Stimulated activated naive CD8-positive, alpha-beta T cell treated with anti-CD3 and anti-CD28 coated beads, Interleukin-15, Interleukin-2, amounts not matched to agents 100 ng/mL and 50 ng/mL, for 24 hours (primary cell): ENCODE measurements around the gene C6orf62.

Experiments used
- H3K27ac Mint-ChIP-seq: one replicate; pipeline ENCODE4 v1.8.0; 2021; ENCODE audit warnings: mild to moderate bottlenecking, mixed read lengths
- H3K27me3 Mint-ChIP-seq: one replicate; pipeline ENCODE4 v1.8.0; 2021; ENCODE audit warnings: mixed read lengths
- H3K36me3 Mint-ChIP-seq: one replicate; pipeline ENCODE4 v1.8.0; 2021; ENCODE audit warnings: low read depth, mixed read lengths
- H3K4me1 Mint-ChIP-seq: one replicate; pipeline ENCODE4 v1.8.0; 2021; ENCODE audit warnings: low read depth, mixed read lengths
- H3K4me3 Mint-ChIP-seq: one replicate; pipeline ENCODE4 v1.8.0; 2021; ENCODE audit warnings: mild to moderate bottlenecking, mixed read lengths
- H3K9me3 Mint-ChIP-seq: one replicate; pipeline ENCODE4 v1.8.0; 2021; ENCODE audit warnings: mixed read lengths

The C6orf62 gene

GRCh38 chr6:24655215-24655614 is 63.7 kb downstream of the C6orf62 start:
- H3K4me1 Mint-ChIP-seq = peaks cover 22% of the 10 kb centered on the region
- no peaks in the 10 kb centered on the region for H3K27me3 Mint-ChIP-seq
- H3K36me3 Mint-ChIP-seq = peaks cover 77% of the 10 kb centered on the region
- H3K27ac Mint-ChIP-seq = peak overlapping the region; percentile 39
- no peak overlapping the region for H3K4me3 Mint-ChIP-seq
- H3K9me3 Mint-ChIP-seq = no peaks in the 10 kb centered on the region
